Measurements from ENCODE around the gene BDKRB2. TPM values are rescaled to one million over a fixed set of nuclear protein-coding genes. Genes with fewer than 3 reads are reported as not detected.
A peak's percentile ranks its signal among the peaks of the same experiment; 100 is the strongest.

Gene BDKRB2
- total and polyA plus RNA-seq, 2 experiments from 2014 or later: 12.4 to 14.4 TPM

DNA sequence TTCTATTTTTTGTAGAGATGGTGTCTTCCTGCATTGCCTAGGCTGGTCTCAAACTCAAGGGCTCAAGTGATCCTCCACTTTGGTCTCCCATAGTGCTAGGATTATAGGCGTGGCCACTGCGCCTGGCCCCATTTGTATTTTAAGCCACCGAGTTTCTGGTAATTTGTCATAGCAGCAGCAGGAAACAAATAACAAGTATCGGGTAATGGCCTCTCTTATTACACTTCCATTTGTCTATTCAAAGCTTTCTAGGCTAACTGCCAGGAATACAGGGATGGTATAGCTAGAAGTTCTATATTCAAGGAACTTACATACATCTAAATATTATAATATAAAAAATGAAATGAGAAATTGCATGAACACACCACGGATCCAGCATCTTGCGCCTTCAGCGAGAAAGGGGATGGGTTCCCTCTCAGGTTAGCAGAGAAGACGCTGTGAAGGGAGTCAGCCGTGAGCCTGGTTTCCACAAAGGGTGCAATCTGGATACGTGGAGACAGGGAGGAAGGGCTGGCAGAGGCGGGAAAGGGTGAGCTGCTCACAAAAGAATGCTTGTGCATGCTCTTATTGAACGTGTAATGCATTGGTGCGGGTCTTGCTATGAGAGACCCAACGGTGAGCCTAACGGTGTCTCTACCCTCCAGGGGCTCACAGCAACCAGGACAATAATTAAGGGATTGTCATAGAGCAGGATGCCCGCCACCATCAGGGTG lies 60.9 kb downstream of the BDKRB2 start:
- Histone ChIP-seq H3F3A (ENCODE audit: insufficient read depth) (peaks cover 36% of the 10 kb centered on the region), H3K36me3 (ENCODE audit: low read depth) (no peaks in the 10 kb centered on the region), H3K79me2 (ENCODE audit: insufficient read depth) (no peaks in the 10 kb centered on the region), H3K4me3 (no peak overlapping the region), H3K9ac (no peak overlapping the region), H4K20me1 (ENCODE audit: insufficient read depth) (no peaks in the 10 kb centered on the region), H3K27me3 (replicated peaks; ENCODE audit: insufficient read depth) (no peaks in the 10 kb centered on the region), H3K9me2 (ENCODE audit: insufficient read depth) (no peaks in the 10 kb centered on the region), H2AFZ (no peak overlapping the region), H3K27ac (no peak overlapping the region), H3K4me2 (ENCODE audit: unreplicated experiment) (no peak overlapping the region), H3K9me3 (ENCODE audit: low read depth) (no peaks in the 10 kb centered on the region), H3K4me1 (ENCODE audit: insufficient read depth) (peaks cover 40% of the 10 kb centered on the region)
- DNase-seq: no peak
- WGBS, 2 experiments (ENCODE audit: low coverage in 1 of 2, low lambda C conversion rate in 2 of 2, missing lambda C conversion rate in 2 of 2): 76% methylated on average over 16 of the region's 16 CpGs
- in situ Hi-C loops (cut with MboI): no loop called here
- no peak for TF ChIP-seq EZH2 (IDR thresholded peaks at IDR 0.05; ENCODE audit: insufficient read depth, poor library complexity, severe bottlenecking)
- no peak for TF ChIP-seq EZH2phosphoT487 (IDR thresholded peaks at IDR 0.05; ENCODE audit: insufficient read depth, low read depth)

DNA sequence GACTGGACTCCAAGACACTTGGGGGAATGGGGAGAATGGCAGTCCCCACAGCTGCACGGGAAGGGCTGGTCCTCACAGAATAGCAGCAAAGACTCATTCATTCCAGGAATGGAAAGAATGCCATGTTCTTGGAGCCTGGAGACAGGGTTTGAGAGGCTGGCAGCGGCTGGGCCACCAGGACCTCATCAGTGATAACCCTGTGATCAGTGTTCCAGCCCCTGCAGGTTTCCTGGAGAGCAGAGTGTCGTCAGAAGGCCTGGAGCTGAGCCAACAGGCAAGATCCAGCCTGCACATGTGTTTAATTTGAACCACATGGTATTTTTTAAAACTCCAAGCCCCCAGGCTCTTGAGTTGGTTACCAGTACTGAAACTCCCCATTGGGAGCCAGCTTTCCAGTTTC lies 62.7 kb downstream of the BDKRB2 start:
- peak overlapping the region; percentile 9; the same call in 1 of the 2 replicates for H3K9ac ChIP-seq

DNA sequence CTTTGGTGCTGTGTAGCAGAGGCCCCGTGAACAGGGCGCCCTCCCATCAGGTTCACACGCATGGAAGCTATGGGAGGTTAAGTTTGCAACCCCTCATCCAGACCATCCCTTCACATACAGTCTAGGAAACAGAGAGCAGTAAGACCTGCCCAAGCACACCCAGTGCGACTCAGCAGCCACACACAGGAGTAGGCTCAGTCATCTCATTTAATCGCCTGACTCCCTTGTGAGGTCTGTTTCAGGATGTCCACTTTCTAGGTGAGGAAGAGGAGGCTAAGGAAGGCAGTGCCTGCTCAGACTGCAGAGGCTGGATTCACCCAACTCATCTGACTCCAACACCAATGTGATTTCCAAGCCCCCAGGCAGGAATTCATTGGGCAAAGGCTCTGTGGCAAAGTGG lies 63.3 kb downstream of the BDKRB2 start:
- peak overlapping the region; percentile 28 for H3K4me2 ChIP-seq (ENCODE audit: unreplicated experiment)
- in situ Hi-C loops (cut with MboI): no loop called here
- no peak overlapping the region for H3K4me3 ChIP-seq
- no peaks in the 10 kb centered on the region for H3K9me2 ChIP-seq (ENCODE audit: insufficient read depth)
- 80 to 85% methylated on average over 5 of the region's 5 CpGs for WGBS, 2 experiments (ENCODE audit: low coverage in 1 of 2, low lambda C conversion rate in 2 of 2, missing lambda C conversion rate in 2 of 2)
- DNase-seq: peak; percentile 64
- no peak for TF ChIP-seq EZH2 (IDR thresholded peaks at IDR 0.05; ENCODE audit: insufficient read depth, poor library complexity, severe bottlenecking)
- TF ChIP-seq EZH2phosphoT487 (IDR thresholded peaks at IDR 0.05; ENCODE audit: insufficient read depth, low read depth): no peak
- peak overlapping the region; percentile 78 for H3K27ac ChIP-seq
- no peaks in the 10 kb centered on the region for H4K20me1 ChIP-seq (ENCODE audit: insufficient read depth)
- no peaks in the 10 kb centered on the region for H3K79me2 ChIP-seq (ENCODE audit: insufficient read depth)
- no peaks in the 10 kb centered on the region for H3K27me3 ChIP-seq (replicated peaks; ENCODE audit: insufficient read depth)
- 0 out of 2 replicates have a peak, but pooled peaks cover 3% of the 10 kb centered on the region for H3K36me3 ChIP-seq (ENCODE audit: low read depth)
- peaks cover 30% of the 10 kb centered on the region for H3K4me1 ChIP-seq (ENCODE audit: insufficient read depth)
- H3K9me3 ChIP-seq (ENCODE audit: low read depth): no peaks in the 10 kb centered on the region
- H3F3A ChIP-seq (ENCODE audit: insufficient read depth): peaks cover 28% of the 10 kb centered on the region
- peak overlapping the region; percentile 9 for H3K9ac ChIP-seq
- H2AFZ ChIP-seq: no peak overlapping the region

More for the DNA sequence above, 62.7 kb downstream of the BDKRB2 start:
- no peaks in the 10 kb centered on the region for H3K36me3 ChIP-seq (ENCODE audit: low read depth)
- TF ChIP-seq EZH2 (IDR thresholded peaks at IDR 0.05; ENCODE audit: insufficient read depth, poor library complexity, severe bottlenecking) (no peak), EZH2phosphoT487 (IDR thresholded peaks at IDR 0.05; ENCODE audit: insufficient read depth, low read depth) (no peak)
- H3F3A ChIP-seq (ENCODE audit: insufficient read depth): peaks cover 28% of the 10 kb centered on the region
- 19 to 23% methylated on average over 3 of the region's 3 CpGs for WGBS, 2 experiments (ENCODE audit: low coverage in 1 of 2, low lambda C conversion rate in 2 of 2, missing lambda C conversion rate in 2 of 2)
- H3K9me3 ChIP-seq (ENCODE audit: low read depth): no peaks in the 10 kb centered on the region
- H3K27ac ChIP-seq: peak overlapping the region; percentile 78
- H2AFZ ChIP-seq: no peak overlapping the region
- in situ Hi-C loops (cut with MboI): no loop called here
- H4K20me1 ChIP-seq (ENCODE audit: insufficient read depth): no peaks in the 10 kb centered on the region
- peak overlapping the region; percentile 28 for H3K4me2 ChIP-seq (ENCODE audit: unreplicated experiment)
- H3K79me2 ChIP-seq (ENCODE audit: insufficient read depth): no peaks in the 10 kb centered on the region
- no peaks in the 10 kb centered on the region for H3K27me3 ChIP-seq (replicated peaks; ENCODE audit: insufficient read depth)
- no peak overlapping the region for H3K4me3 ChIP-seq
- DNase-seq: peak; percentile 71
- H3K9me2 ChIP-seq (ENCODE audit: insufficient read depth): no peaks in the 10 kb centered on the region
- H3K4me1 ChIP-seq (ENCODE audit: insufficient read depth): peaks cover 30% of the 10 kb centered on the region

DNA sequence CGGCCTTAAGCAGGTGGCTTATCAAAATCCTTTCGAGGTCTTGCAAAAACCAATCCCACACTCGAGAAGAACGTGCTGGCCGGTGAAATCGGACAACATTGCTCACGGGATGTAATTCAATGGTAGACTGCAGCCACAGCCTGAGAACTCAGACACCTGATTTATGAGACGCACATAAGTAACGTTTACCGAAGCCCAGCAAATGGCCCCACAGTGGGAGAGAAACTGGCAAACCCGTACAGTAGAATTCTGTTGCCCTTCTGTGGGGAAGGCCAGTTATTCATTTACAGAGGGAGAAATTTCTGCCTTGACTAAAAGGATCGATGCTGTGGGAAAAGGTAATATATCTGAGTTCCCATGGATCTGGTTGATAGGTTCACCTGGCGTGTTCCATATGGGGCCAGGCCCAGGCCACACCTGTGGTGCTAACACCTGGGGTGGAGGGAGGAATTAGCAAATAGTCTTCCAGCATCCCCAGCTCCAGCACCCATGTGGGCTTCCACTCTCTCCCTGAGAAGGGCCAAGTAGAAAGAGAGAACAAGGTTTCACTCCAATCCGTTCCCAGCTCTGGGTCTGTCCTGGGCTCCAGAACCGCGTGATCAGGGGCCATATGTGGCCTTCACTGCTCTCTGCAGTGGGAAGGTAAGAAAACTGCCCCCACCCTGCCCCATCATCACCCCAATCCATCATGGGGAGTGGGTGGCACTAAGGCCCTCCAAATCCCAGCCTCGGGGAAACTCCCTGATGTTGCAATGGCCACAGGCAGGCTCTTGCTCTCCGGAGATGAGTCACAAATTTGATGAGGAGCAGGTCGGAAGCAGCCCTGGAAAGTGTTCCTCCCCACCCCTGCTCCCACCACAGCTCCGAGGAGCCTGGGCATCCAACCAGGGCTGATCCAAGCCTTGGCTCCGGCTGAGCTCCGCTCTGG lies 64.1 kb downstream of the BDKRB2 start:
- WGBS, 2 experiments (ENCODE audit: low coverage in 1 of 2, low lambda C conversion rate in 2 of 2, missing lambda C conversion rate in 2 of 2): 57% methylated on average over 22 of the region's 22 CpGs
- Histone ChIP-seq H3K36me3 (ENCODE audit: low read depth) (0 out of 2 replicates have a peak, but pooled peaks cover 3% of the 10 kb centered on the region), H2AFZ (no peak overlapping the region), H3K9me3 (ENCODE audit: low read depth) (no peaks in the 10 kb centered on the region), H3K9ac (peak overlapping the region; percentile 50), H3K27ac (peak overlapping the region; percentile 78), H3K9me2 (ENCODE audit: insufficient read depth) (no peaks in the 10 kb centered on the region), H3K4me1 (ENCODE audit: insufficient read depth) (peaks cover 38% of the 10 kb centered on the region), H4K20me1 (ENCODE audit: insufficient read depth) (no peaks in the 10 kb centered on the region), H3K27me3 (replicated peaks; ENCODE audit: insufficient read depth) (no peaks in the 10 kb centered on the region), H3K4me3 (no peak overlapping the region), H3K4me2 (ENCODE audit: unreplicated experiment) (peak overlapping the region; percentile 38), H3F3A (ENCODE audit: insufficient read depth) (peaks cover 34% of the 10 kb centered on the region), H3K79me2 (ENCODE audit: insufficient read depth) (no peaks in the 10 kb centered on the region)
- in situ Hi-C loops (cut with MboI): no loop called here
- TF ChIP-seq EZH2phosphoT487 (IDR thresholded peaks at IDR 0.05; ENCODE audit: insufficient read depth, low read depth) (no peak), EZH2 (IDR thresholded peaks at IDR 0.05; ENCODE audit: insufficient read depth, poor library complexity, severe bottlenecking) (no peak)
- DNase-seq: peak; percentile 99

Measured in GM23248 (cell line).